Prostate gland (tissue), 2 donors: ENCODE measurements around the gene ROR1.

ENCODE experiments used
- POLR2A ChIP-seq: fragments of 450-650 bp; IDR thresholded peaks from one replicate; pipeline ENCODE4 v1.6.1; 2016; ENCODE audit warnings: antibody characterized with exemption, mild to moderate bottlenecking
- TF ChIP-seq, protein P1 (sequence below), 4 experiments: fragments of 200-600 bp in 2 of 4; fragments of 450-650 bp in 2 of 4; sonication (generic) in 2 of 4; IDR thresholded peaks; 1 replicate in 3 of 4; 2 replicates in 1 of 4; pipeline ENCODE4 v1.5.1; 2016 to 2019; ENCODE audit warnings: antibody characterized with exemption in 4 of 4, mild to moderate bottlenecking in 2 of 4, moderate library complexity in 2 of 4

DNA sequence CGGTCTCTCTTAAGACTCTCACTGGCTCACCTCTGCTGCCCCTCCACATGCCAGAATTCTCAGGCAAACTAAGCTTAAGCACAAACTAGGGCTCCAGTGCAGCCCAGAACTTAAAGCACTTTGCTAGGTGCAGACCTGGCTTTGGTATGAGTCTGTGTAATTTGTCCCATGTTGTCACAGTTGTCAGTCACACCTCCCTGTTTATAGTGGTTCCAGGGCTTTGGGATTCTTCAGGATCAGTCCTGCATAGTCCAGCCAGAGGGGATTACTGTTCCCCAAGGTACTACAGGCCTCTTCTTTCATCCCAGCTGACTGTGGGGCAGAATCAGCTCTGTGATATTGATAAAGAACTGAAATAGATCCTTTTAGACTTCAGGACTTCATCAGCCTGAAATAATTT lies 324.6 kb downstream of the ROR1 start:
- TF ChIP-seq, protein P1, sequence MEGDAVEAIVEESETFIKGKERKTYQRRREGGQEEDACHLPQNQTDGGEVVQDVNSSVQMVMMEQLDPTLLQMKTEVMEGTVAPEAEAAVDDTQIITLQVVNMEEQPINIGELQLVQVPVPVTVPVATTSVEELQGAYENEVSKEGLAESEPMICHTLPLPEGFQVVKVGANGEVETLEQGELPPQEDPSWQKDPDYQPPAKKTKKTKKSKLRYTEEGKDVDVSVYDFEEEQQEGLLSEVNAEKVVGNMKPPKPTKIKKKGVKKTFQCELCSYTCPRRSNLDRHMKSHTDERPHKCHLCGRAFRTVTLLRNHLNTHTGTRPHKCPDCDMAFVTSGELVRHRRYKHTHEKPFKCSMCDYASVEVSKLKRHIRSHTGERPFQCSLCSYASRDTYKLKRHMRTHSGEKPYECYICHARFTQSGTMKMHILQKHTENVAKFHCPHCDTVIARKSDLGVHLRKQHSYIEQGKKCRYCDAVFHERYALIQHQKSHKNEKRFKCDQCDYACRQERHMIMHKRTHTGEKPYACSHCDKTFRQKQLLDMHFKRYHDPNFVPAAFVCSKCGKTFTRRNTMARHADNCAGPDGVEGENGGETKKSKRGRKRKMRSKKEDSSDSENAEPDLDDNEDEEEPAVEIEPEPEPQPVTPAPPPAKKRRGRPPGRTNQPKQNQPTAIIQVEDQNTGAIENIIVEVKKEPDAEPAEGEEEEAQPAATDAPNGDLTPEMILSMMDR (IDR thresholded peaks at IDR 0.05) = no peak
- TF ChIP-seq POLR2A = no peak
